Measurements from ENCODE around the gene ISLR2.
A peak's percentile ranks its signal among the peaks of the same experiment; 100 is the strongest.

ISLR2 gene

DNA sequence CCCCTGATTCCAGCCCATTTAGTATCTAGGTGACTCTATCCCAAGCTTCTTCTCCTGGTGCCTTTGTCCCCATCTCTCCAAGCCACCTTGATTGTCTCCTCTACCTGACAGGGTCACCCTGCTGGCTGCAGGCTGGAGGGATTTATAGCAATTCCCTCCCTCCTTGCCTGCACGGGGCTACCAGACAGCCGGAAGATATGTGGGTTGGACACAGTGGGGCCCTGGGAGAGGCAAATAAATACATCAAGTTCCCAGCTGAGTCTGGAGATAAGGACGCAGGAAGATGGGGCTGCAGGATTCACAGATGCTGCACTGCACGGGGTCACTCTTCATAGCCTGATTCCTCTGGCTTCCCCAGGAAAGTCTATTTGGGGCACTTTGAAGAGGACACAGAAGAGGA lies 9.3 kb upstream of the ISLR2 start:
- H3K36me3 ChIP-seq (ENCODE audit: insufficient read depth, low read length), result no peaks in the 10 kb centered on the region
- no peaks in the 10 kb centered on the region for H3K9me3 ChIP-seq (ENCODE audit: insufficient read depth, low read depth, low read length)
- H3K27ac ChIP-seq (ENCODE audit: low read depth, low read length), result no peak overlapping the region
- WGBS, result 70% methylated on average over 4 of the region's 4 CpGs
- H3K4me1 ChIP-seq (ENCODE audit: insufficient read depth, low read length), result peaks cover 12% of the 10 kb centered on the region
- H3K4me3 ChIP-seq (ENCODE audit: low read length), result no peak overlapping the region
- no peak overlapping the region for H3K9ac ChIP-seq (ENCODE audit: low read depth, low read length)
- peaks cover 21% of the 10 kb centered on the region for H3K27me3 ChIP-seq (ENCODE audit: insufficient read depth, low read length)

DNA sequence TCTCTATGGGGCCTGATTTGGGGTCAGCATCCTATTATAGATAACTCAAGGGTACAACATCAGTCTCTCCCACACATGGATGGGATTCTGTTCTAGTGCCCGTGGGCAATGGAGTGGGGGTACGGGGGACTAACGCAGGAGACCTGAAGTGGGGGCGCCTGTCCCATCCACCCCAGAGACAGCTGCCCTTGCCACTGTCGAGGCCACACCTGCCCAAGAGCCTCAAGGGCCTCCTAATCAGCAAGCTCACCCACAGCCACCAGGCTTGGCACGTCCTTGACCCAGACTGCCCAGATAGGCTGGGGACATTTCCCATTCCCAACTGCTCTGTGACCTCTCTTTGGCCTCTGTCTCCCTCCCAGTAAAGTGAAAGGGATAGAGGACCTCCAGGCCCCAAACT lies 8.5 kb upstream of the ISLR2 start:
- Histone ChIP-seq H3K4me1 (ENCODE audit: insufficient read depth, low read length) (peaks cover 12% of the 10 kb centered on the region), H3K9ac (ENCODE audit: low read depth, low read length) (no peak overlapping the region), H3K27ac (ENCODE audit: low read depth, low read length) (no peak overlapping the region)

DNA sequence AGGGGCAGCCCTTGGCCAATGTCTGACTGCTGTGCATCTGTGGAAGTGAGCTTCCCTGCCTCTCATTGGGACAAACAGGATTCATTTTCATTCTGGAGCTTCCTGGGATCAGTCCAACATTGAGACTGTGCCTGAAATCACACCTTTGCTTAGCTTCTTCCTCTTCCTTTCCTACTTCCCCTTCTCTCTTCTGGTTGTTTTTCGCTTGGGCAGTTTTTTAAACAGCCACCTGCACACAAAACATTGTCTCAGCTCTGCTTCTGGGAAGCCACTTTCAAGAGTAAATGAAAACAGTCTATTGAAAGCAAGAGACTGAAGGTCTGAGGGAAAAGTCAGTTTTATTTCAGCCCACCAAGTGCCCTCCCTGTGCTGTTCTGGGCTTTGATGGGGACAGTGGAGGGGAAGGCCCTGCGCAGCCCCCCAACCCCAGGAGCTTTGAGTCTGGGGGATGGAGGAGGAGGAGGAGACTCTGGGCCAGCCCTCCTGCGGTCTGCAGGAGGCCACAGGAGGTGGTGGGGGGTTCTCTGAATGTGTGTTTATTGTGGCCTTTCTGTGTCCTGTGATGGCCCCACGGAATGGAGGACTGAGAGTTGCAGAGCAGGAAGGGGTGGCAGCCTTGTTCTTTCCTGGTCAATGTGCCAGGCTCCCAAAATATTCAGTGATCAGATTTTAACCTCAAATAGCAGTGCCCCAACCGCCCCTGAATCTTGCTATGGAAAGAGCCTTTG lies 7.8 kb upstream of the ISLR2 start:
- H3K9me3 ChIP-seq (ENCODE audit: insufficient read depth, low read depth, low read length), result no peaks in the 10 kb centered on the region
- H3K27ac ChIP-seq (ENCODE audit: low read depth, low read length), result no peak overlapping the region
- H3K4me1 ChIP-seq (ENCODE audit: insufficient read depth, low read length), result peaks cover 16% of the 10 kb centered on the region
- H3K4me3 ChIP-seq (ENCODE audit: low read length), result no peak overlapping the region
- H3K27me3 ChIP-seq (ENCODE audit: insufficient read depth, low read length), result peaks cover 35% of the 10 kb centered on the region
- WGBS, result 55% methylated on average over 5 of the region's 5 CpGs
- no peaks in the 10 kb centered on the region for H3K36me3 ChIP-seq (ENCODE audit: insufficient read depth, low read length)
- H3K9ac ChIP-seq (ENCODE audit: low read depth, low read length), result no peak overlapping the region

More for the DNA sequence above, 8.5 kb upstream of the ISLR2 start:
- Histone ChIP-seq H3K4me3 (ENCODE audit: low read length) (no peak overlapping the region), H3K36me3 (ENCODE audit: insufficient read depth, low read length) (no peaks in the 10 kb centered on the region), H3K9me3 (ENCODE audit: insufficient read depth, low read depth, low read length) (no peaks in the 10 kb centered on the region), H3K27me3 (ENCODE audit: insufficient read depth, low read length) (peaks cover 28% of the 10 kb centered on the region)
- WGBS, result 90% methylated on average over 6 of the region's 6 CpGs

DNA sequence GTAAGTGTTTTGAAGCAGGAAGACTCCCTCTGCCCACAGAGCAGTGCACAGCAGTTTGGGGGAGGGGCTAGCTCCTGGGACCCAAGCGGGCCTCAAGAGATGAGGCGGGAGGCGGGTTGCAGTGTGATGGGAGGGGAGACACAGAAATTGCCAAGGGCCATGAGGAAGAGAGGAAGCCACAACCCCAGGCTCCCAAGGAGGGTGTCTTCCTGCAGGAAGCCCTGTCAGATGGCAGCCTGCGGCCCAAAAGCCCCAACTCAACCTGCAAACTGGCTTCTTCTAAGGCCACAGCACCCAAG lies 7.3 kb upstream of the ISLR2 start:
- H3K9me3 ChIP-seq (ENCODE audit: insufficient read depth, low read depth, low read length), result no peaks in the 10 kb centered on the region
- no peaks in the 10 kb centered on the region for H3K36me3 ChIP-seq (ENCODE audit: insufficient read depth, low read length)
- WGBS, result 35% methylated on average over 4 of the region's 4 CpGs
- no peak overlapping the region for H3K4me3 ChIP-seq (ENCODE audit: low read length)
- no peak overlapping the region for H3K27ac ChIP-seq (ENCODE audit: low read depth, low read length)
- peaks cover 19% of the 10 kb centered on the region for H3K4me1 ChIP-seq (ENCODE audit: insufficient read depth, low read length)
- H3K9ac ChIP-seq (ENCODE audit: low read depth, low read length), result no peak overlapping the region
- peaks cover 40% of the 10 kb centered on the region for H3K27me3 ChIP-seq (ENCODE audit: insufficient read depth, low read length)

DNA sequence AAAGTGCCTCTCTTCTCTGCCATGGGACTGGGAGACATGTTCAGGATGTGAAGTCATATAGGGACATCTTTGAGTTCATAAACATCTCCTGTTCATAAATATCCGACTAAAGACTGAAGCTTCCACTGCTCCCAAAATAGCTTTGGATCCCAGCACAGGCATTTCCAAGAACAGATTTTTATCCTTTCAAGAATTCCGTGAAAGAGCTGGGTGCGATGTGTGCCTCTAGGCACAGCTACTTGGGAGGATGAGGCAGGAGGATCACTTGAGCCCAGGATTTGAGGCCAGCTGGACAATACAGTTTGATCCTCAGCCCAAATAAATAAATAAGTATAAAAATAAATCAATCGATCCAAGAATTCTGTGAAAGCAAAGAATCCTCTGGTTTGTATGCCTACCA lies 6.7 kb upstream of the ISLR2 start:
- 95% methylated on average over 4 of the region's 4 CpGs for WGBS
- Histone ChIP-seq H3K27me3 (ENCODE audit: insufficient read depth, low read length) (peaks cover 46% of the 10 kb centered on the region), H3K36me3 (ENCODE audit: insufficient read depth, low read length) (no peaks in the 10 kb centered on the region), H3K9ac (ENCODE audit: low read depth, low read length) (no peak overlapping the region), H3K9me3 (ENCODE audit: insufficient read depth, low read depth, low read length) (no peaks in the 10 kb centered on the region), H3K27ac (ENCODE audit: low read depth, low read length) (no peak overlapping the region), H3K4me3 (ENCODE audit: low read length) (no peak overlapping the region), H3K4me1 (ENCODE audit: insufficient read depth, low read length) (peaks cover 19% of the 10 kb centered on the region)

DNA sequence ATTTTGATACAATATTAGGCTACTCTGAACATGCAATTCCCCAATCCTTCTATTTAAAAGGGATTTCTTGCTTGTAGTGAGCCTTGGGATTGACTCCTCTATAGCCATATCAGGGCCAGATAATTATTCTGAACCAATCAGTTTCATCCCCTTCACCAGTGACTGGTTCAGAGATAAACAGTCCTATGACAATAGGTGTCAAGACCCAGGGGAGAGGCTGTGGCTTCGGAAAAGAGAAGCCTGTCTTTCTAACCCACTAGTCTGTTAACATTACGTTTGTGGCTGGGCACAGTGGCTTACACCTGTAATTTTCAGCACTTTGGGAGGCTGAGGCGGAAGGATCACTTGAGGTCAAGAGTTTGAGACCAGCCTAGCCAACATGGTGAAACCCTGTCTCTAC lies 6.2 kb upstream of the ISLR2 start:
- Histone ChIP-seq H3K9me3 (ENCODE audit: insufficient read depth, low read depth, low read length) (no peaks in the 10 kb centered on the region), H3K27me3 (ENCODE audit: insufficient read depth, low read length) (peaks cover 52% of the 10 kb centered on the region)
- 92% methylated on average over 3 of the region's 3 CpGs for WGBS

DNA sequence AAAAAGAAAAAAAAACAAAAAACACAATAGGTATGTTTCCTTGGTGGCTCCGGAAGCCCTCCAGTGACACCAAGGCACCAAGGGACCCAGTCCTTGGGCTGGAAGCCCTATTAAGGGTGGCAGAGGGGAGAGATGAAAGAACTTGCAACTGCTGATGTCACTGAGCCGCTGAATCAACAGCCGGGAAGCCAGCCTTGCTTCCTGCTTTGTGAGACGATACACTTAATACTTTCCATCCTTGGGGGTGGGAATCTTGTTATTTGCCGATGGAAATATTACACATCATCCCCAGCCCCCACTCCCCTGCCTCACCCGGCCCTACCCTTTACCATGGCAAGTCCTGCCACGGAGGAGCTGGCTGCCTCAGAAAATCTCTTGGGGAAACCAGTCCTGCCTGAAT lies 5.6 kb upstream of the ISLR2 start:
- H3K27me3 ChIP-seq (ENCODE audit: insufficient read depth, low read length), result peaks cover 57% of the 10 kb centered on the region

More for the DNA sequence above, 6.2 kb upstream of the ISLR2 start:
- peaks cover 19% of the 10 kb centered on the region for H3K4me1 ChIP-seq (ENCODE audit: insufficient read depth, low read length)
- H3K36me3 ChIP-seq (ENCODE audit: insufficient read depth, low read length), result no peaks in the 10 kb centered on the region
- H3K4me3 ChIP-seq (ENCODE audit: low read length), result no peak overlapping the region
- H3K9ac ChIP-seq (ENCODE audit: low read depth, low read length), result no peak overlapping the region
- no peak overlapping the region for H3K27ac ChIP-seq (ENCODE audit: low read depth, low read length)

DNA sequence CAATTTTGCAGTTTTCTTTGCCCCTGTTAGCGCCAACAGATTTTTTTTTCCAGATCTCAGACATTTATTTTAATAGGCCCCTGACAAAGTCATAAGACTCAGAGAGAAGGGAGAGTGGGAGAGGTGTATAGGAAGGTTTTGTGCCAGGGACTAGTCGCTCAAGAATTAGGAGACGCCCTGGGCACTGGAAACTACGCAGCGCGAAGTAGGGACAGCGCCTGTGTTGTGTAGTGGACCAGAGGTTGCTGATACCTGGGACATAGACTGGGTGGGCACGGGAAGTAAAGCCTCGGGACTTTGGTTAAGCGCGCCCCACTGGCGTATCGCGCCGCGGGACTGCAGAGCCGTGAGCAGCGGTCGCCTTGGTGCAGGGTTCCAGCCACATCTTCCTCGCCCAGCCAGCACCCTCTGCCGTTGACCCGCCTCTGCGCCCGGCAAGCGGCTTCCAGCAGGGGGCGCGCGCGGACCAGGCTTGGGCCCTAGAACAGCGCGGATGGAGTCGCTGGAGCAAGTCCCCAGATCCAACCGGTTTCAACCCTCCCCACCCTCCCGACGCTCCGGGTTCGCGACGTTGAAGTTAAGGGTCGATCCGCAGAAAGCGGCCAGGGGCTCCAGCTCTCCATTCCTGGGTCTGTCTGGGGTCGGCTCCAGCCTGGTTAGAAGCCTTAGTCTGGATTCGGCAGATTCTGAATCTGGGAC lies 3.0 kb upstream of the ISLR2 start:
- Histone ChIP-seq H3K9ac (ENCODE audit: low read depth, low read length) (no peak overlapping the region), H3K9me3 (ENCODE audit: insufficient read depth, low read depth, low read length) (no peaks in the 10 kb centered on the region), H3K4me3 (ENCODE audit: low read length) (peak overlapping the region; percentile 49), H3K36me3 (ENCODE audit: insufficient read depth, low read length) (no peaks in the 10 kb centered on the region), H3K4me1 (ENCODE audit: insufficient read depth, low read length) (peaks cover 21% of the 10 kb centered on the region), H3K27ac (ENCODE audit: low read depth, low read length) (no peak overlapping the region), H3K27me3 (ENCODE audit: insufficient read depth, low read length) (peaks cover 77% of the 10 kb centered on the region)
- WGBS, result 14% methylated on average over 44 of the region's 44 CpGs

More for the DNA sequence above, 5.6 kb upstream of the ISLR2 start:
- H3K36me3 ChIP-seq (ENCODE audit: insufficient read depth, low read length), result no peaks in the 10 kb centered on the region
- no peak overlapping the region for H3K4me3 ChIP-seq (ENCODE audit: low read length)
- no peak overlapping the region for H3K9ac ChIP-seq (ENCODE audit: low read depth, low read length)
- peaks cover 19% of the 10 kb centered on the region for H3K4me1 ChIP-seq (ENCODE audit: insufficient read depth, low read length)
- no peak overlapping the region for H3K27ac ChIP-seq (ENCODE audit: low read depth, low read length)
- 83% methylated on average over 5 of the region's 7 CpGs for WGBS
- no peaks in the 10 kb centered on the region for H3K9me3 ChIP-seq (ENCODE audit: insufficient read depth, low read depth, low read length)

DNA sequence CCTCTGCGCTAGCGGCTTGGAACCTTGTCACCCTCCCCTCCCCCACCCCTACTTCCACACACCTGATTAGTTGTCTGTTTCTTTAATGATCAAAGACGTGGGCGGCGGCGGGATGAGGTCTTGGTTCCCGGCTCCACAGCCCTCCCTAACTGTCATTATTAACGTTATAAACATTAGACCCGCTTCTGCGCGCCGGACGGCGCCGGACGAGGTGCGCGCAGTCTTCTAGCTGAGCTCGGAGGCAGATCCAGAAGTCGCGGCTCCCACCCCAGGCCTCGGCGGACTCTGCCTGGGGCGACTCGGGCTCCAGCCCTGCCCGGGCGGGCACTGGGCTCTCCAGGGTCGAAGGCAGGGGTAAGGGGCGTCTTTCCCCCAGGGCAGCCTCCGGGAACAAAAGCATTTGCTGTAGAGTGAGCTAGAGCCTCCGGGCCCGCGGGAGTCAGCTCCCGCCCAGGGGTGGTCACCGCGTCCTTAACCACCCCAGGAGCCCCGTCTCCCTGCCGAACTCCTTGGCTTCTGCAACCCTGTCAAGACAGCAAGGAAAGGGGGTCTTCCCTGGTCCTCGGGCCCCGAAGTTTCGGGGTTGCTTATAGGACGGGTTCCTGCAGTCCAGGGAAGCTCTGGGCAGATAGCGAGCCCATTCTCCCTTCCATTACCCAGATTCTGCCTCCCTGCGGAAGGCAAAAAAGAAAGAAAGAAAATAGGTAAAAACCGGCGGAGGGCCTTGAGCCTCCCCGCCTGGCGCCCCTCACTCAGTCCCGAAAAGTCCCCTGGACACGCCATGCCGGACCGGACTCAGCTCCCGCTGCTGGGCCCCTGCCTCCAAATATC lies 2.2 kb upstream of the ISLR2 start:
- no peak overlapping the region for H3K9ac ChIP-seq (ENCODE audit: low read depth, low read length)

DNA sequence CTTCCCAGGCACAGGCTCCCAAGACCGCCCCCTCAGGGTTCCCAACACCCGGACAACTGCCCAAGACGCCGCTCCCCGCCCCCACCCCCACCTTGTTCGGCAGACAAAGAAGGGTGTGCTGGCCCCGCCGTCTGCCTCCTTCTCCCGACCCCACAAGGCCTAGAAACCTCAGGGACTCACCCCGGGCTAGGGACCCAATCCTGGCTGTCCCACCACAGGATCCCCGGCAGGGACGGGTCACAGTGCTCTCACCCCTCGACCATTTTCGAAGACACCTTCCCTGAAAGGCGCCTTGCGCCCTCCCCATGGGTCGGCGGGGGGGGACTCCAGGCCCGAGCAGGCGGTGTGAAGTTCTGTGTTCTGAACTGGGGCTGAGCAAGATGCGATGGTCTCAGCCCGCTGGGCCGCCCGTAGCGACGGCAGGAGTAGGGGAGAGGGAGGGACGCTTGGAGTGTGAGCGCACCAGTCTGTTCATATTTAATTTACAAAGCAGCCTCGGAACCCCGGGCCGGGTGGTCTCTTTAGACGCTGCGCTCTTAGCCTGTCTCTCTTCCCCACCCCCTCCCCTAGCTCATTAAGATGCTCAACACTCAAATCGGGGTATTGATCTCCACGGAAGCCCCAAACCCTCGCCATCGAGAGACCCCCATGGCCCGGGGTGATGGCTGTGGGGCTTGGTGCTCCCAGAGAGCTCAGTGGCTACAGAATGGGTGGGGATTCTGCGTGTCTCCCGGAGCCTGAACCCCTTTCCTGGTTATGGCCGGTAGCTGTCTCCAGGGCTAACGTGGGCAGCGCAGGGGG lies 1.4 kb upstream of the ISLR2 start:
- Histone ChIP-seq H3K9ac (ENCODE audit: low read depth, low read length) (no peak overlapping the region), H3K27me3 (ENCODE audit: insufficient read depth, low read length) (peaks cover 92% of the 10 kb centered on the region), H3K27ac (ENCODE audit: low read depth, low read length) (no peak overlapping the region), H3K4me3 (ENCODE audit: low read length) (peak overlapping the region; percentile 49), H3K4me1 (ENCODE audit: insufficient read depth, low read length) (0 out of 2 replicates have a peak, but pooled peaks cover 12% of the 10 kb centered on the region), H3K9me3 (ENCODE audit: insufficient read depth, low read depth, low read length) (no peaks in the 10 kb centered on the region; the same call in 1 of the 2 replicates), H3K36me3 (ENCODE audit: insufficient read depth, low read length) (no peaks in the 10 kb centered on the region)
- WGBS, result under 1% methylated on average over 43 of the region's 43 CpGs

More for the DNA sequence above, 2.2 kb upstream of the ISLR2 start:
- WGBS, result 1% methylated on average over 52 of the region's 53 CpGs
- Histone ChIP-seq H3K27me3 (ENCODE audit: insufficient read depth, low read length) (peaks cover 85% of the 10 kb centered on the region), H3K9me3 (ENCODE audit: insufficient read depth, low read depth, low read length) (no peaks in the 10 kb centered on the region; the same call in 1 of the 2 replicates), H3K36me3 (ENCODE audit: insufficient read depth, low read length) (no peaks in the 10 kb centered on the region), H3K4me1 (ENCODE audit: insufficient read depth, low read length) (peaks cover 14% of the 10 kb centered on the region; the same call in 1 of the 2 replicates), H3K27ac (ENCODE audit: low read depth, low read length) (no peak overlapping the region), H3K4me3 (ENCODE audit: low read length) (peak overlapping the region; percentile 49)

Measured in HUES64 (cell line).